ENCODE data around the gene SLC6A7.

SLC6A7 gene

DNA sequence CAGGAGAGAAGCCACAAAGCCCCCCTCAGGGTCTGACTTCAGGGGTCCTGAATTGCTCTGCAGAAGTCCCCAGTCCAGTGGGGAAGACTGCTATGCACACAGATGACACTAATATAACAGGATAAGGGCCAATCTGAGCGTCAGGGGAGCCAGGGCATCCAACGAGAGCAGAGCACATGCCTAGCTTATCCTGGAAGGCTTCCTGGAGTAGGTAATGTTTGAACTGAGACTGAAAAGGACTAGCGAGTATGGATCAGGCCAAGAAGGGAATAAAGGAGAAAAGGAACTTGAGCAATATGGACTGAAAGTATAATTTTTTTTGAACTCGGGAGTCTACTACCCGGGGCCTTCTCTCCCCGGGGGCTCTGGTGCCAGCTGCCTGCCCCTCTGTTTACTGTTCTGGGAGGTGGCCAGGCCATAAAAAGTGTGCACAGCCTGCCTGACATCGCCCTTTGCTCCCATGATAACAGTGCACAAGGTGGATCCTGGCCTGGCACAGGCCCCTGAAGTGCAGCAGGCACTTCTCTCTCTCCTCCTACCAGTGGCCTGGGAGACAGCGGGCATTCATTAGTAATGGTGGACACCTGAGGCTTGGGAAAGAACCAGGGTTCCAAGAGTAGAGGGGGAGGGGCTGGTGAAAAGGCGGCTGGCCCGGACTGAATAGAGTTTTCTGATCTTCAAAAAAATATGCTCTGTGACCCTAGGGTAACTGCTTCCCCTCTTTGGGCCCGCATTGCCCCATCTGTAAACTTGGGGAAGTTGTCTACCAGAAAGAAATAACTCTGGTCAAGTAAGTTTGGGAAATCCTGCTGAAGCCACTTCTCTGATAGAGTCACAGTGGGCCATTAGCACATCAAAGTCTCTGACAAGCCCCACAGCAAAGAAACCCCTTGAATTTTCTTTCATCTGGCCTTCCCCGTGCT is 4.6 kb upstream of the SLC6A7 start:
- Histone ChIP-seq H3K4me2 (ENCODE audit: low read length) (no peak overlapping the region), H3K9me3 (ENCODE audit: control insufficient read depth, insufficient read depth, low read length) (no peaks in the 10 kb centered on the region), H3K79me2 (ENCODE audit: control insufficient read depth, low read length) (no peaks in the 10 kb centered on the region), H3K4me3 (ENCODE audit: low read length) (no peak overlapping the region), H3K36me3 (ENCODE audit: control insufficient read depth, low read length) (no peaks in the 10 kb centered on the region), H3F3A (ENCODE audit: control insufficient read depth, insufficient read depth) (no peaks in the 10 kb centered on the region), H3K9me2 (replicated peaks; ENCODE audit: control insufficient read depth, low read length) (no peaks in the 10 kb centered on the region), H3K4me1 (ENCODE audit: control insufficient read depth, low read length) (no peaks in the 10 kb centered on the region), H3K27me3 (ENCODE audit: control insufficient read depth, low read length) (peaks cover under 1% of the 10 kb centered on the region; the same call in 1 of the 2 replicates), H3K27ac (ENCODE audit: low read depth, low read length) (no peak overlapping the region), H4K20me1 (ENCODE audit: control insufficient read depth, insufficient read depth, low read depth, low read length) (no peaks in the 10 kb centered on the region)
- TF ChIP-seq, protein P1, sequence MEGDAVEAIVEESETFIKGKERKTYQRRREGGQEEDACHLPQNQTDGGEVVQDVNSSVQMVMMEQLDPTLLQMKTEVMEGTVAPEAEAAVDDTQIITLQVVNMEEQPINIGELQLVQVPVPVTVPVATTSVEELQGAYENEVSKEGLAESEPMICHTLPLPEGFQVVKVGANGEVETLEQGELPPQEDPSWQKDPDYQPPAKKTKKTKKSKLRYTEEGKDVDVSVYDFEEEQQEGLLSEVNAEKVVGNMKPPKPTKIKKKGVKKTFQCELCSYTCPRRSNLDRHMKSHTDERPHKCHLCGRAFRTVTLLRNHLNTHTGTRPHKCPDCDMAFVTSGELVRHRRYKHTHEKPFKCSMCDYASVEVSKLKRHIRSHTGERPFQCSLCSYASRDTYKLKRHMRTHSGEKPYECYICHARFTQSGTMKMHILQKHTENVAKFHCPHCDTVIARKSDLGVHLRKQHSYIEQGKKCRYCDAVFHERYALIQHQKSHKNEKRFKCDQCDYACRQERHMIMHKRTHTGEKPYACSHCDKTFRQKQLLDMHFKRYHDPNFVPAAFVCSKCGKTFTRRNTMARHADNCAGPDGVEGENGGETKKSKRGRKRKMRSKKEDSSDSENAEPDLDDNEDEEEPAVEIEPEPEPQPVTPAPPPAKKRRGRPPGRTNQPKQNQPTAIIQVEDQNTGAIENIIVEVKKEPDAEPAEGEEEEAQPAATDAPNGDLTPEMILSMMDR (IDR thresholded peaks at IDR 0.05; ENCODE audit: low read depth, low read length, poor library complexity, severe bottlenecking) = no peak
- TF ChIP-seq EZH2phosphoT487 (IDR thresholded peaks at IDR 0.05; ENCODE audit: borderline replicate concordance, low read length) = no peak

DNA sequence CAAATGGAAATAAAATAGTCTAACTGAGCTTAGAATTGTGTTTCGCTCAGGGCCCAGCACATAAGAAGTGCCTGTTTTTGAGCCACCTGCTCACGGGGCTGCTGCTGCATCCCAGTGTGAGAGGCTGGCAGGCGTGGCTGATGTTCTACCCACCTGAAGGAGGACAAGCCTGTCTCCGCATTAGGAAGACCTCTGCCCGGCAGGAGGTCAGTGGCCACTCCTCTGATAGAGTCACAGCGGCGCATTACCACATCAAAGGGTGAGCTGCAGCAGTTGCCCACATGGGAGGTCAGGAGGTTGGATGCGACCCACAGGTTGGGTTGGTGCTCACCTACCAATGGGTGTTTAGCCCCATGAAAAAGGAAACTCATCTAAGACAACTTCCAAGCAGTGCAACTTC is 3.7 kb upstream of the SLC6A7 start:
- no peaks in the 10 kb centered on the region for H3K79me2 ChIP-seq (ENCODE audit: control insufficient read depth, low read length)
- H4K20me1 ChIP-seq (ENCODE audit: control insufficient read depth, insufficient read depth, low read depth, low read length) = no peaks in the 10 kb centered on the region
- H3K4me3 ChIP-seq (ENCODE audit: low read length) = no peak overlapping the region
- no peaks in the 10 kb centered on the region for H3K9me3 ChIP-seq (ENCODE audit: control insufficient read depth, insufficient read depth, low read length)
- H3K9me2 ChIP-seq (replicated peaks; ENCODE audit: control insufficient read depth, low read length) = no peaks in the 10 kb centered on the region
- no peaks in the 10 kb centered on the region for H3F3A ChIP-seq (ENCODE audit: control insufficient read depth, insufficient read depth)
- H3K4me2 ChIP-seq (ENCODE audit: low read length) = no peak overlapping the region
- no peaks in the 10 kb centered on the region for H3K4me1 ChIP-seq (ENCODE audit: control insufficient read depth, low read length)
- H3K36me3 ChIP-seq (ENCODE audit: control insufficient read depth, low read length) = no peaks in the 10 kb centered on the region
- H3K27ac ChIP-seq (ENCODE audit: low read depth, low read length) = no peak overlapping the region
- H3K27me3 ChIP-seq (ENCODE audit: control insufficient read depth, low read length) = peaks cover 10% of the 10 kb centered on the region
- no peak for TF ChIP-seq EZH2phosphoT487 (IDR thresholded peaks at IDR 0.05; ENCODE audit: borderline replicate concordance, low read length)
- TF ChIP-seq, protein P1 (IDR thresholded peaks at IDR 0.05; ENCODE audit: low read depth, low read length, poor library complexity, severe bottlenecking) = no peak

DNA sequence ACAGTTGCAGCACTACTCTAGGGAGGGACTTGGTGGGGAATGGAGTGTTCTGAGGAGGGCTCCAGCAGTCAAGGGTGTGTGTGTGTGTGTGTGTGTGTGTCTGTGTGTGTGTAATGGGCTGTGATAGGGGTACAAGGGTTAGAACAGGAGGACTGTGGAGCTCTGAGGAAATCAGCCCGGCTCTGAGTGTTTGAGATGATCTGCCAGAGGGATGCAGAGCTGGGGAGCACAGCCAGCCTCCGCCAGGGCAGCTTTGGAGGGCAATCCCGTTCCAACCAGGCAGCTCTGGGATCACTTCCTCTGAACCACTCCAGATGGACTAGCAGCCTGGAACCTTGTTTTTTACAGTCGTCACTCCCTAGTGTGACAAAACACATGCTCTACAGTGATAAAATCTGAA is 3.0 kb upstream of the SLC6A7 start:
- no peak overlapping the region for H3K4me2 ChIP-seq (ENCODE audit: low read length)
- H3K27me3 ChIP-seq (ENCODE audit: control insufficient read depth, low read length) = peaks cover 10% of the 10 kb centered on the region
- TF ChIP-seq EZH2phosphoT487 (IDR thresholded peaks at IDR 0.05; ENCODE audit: borderline replicate concordance, low read length) = no peak

More for the DNA sequence above, 3.0 kb upstream of the SLC6A7 start:
- no peaks in the 10 kb centered on the region for H3K4me1 ChIP-seq (ENCODE audit: control insufficient read depth, low read length)
- no peaks in the 10 kb centered on the region for H3K9me3 ChIP-seq (ENCODE audit: control insufficient read depth, insufficient read depth, low read length)
- H3K9me2 ChIP-seq (replicated peaks; ENCODE audit: control insufficient read depth, low read length) = no peaks in the 10 kb centered on the region
- no peak overlapping the region for H3K27ac ChIP-seq (ENCODE audit: low read depth, low read length)
- H4K20me1 ChIP-seq (ENCODE audit: control insufficient read depth, insufficient read depth, low read depth, low read length) = no peaks in the 10 kb centered on the region
- H3K36me3 ChIP-seq (ENCODE audit: control insufficient read depth, low read length) = no peaks in the 10 kb centered on the region
- no peaks in the 10 kb centered on the region for H3F3A ChIP-seq (ENCODE audit: control insufficient read depth, insufficient read depth)
- H3K79me2 ChIP-seq (ENCODE audit: control insufficient read depth, low read length) = no peaks in the 10 kb centered on the region
- no peak overlapping the region for H3K4me3 ChIP-seq (ENCODE audit: low read length)

Measured in DOHH2 (cell line).